Right renal cortex interstitium (tissue), 3 donors: ENCODE data around the gene MAP4K5. TPM values are rescaled to one million over a fixed set of nuclear protein-coding genes. Genes with fewer than 3 reads are reported as not detected.
"Not testable (repeated sequence)": the region's sequence is repeated elsewhere in the genome, so short reads cannot be mapped to it uniquely, and the experiment has no call there.

Source experiments
- DNase-seq, 3 donors: peaks; one replicate each; pipeline ENCODE4 v3.0.0-alpha.2; 2013; ENCODE audit warnings: low read depth in 3 of 3, low spot score in 2 of 3
- polyA plus RNA-seq, 3 donors: library from polyadenylated mRNA; unstranded; fragments of 120-200 nt; gene quantifications; one replicate each; pipeline ENCODE4 v1.2.1, GENCODE V29; 2013; ENCODE audit not compliant: insufficient read length in 3 of 3

Gene MAP4K5
- polyA plus RNA-seq, 3 donors, result 47.5 to 52.0 (median 50.6) TPM

DNA sequence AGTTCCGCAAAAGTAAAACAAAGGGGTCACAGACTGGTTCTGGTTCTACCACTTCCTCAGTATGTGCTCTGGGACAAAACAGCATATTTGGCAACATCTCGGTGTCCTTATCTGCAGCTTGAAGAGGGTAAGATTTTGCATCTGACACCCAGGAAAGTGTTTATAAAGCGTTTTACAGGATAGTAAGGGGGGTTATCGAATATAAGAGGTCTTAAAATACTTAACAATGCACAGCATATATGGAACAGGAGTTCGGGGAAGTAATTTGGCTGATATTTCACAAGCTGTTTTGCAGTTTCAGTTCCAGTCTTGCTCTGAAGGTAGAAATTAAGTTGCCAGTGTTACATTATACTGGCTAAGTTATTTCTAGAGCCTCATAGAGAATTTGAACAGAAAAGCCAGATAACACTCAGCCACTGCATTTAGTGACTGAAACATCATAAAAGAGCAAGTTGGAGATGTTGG, 904 bp upstream of the MAP4K5 start:
- no peak for DNase-seq

DNA sequence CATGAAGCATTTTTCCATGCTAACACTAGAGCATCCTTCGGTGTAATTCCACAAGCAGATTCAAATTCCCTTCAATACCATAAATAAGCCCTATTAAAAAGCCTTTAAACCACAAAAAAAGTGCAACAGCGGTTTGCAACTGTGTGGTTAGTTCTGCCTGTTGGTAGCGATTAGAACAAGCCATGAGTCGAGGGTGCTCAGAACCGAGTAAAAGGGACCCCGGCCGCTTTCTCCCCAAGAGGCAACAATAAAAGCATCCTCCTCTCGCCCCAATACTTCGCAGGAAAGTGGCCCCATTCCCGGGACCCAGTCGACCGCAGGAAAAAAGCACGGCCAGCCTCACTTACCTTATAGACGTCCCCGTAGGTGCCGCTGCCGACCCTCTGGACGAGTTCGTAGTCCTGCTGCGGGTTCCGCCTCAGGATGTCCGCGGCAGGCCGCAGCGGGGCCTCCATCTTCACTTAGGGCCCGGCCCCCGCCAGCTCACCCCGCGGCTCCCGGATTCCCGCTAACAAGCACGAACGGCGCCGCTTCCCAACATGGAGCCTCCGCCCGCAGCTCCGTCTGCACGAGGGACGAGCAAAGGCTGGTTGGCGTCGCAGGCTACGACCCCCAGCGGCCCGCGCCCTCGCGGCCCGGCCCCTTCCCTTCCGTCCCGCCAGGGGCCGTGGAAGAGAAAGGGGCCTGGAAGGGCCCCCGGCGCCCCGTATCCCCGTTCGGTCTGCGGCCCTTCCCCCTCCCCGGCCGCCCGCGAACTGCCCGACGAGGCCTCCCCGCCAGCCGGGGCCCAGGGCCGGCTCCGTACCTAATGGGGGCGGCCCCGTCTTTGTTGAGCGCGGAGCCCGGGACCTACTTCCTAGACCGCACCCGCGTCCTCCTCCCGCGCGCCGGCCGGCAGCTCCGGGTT, 521 bp downstream of the MAP4K5 start:
- peak in 2 of 3 donors; percentile 32 to 49 for DNase-seq

DNA sequence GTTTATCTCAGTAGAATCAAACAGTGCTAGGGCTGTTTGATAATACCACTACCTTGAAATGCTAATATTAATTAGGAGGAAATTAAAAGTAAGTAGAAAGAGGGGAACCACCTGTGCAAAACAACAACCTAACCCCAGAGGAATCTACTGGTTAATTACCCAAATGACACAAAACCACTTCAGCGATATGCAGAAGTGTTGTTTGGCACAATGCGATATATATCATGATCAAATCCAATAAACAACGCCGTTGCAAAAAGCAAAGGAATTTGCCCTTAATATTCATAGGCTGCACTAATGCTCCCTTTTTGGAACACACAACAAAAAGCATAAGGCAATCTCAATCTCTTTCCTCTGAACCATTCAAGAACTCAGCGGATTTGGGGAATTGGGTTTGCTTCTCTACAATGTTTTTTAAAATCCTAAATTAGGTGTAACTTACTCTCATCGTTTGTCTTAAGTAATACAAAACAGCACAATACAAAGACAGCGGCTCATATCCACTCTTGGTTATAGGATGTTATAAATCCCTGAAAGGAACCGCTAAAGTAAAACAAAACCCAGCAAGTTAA, 1.5 kb downstream of the MAP4K5 start:
- DNase-seq, result no peak

DNA sequence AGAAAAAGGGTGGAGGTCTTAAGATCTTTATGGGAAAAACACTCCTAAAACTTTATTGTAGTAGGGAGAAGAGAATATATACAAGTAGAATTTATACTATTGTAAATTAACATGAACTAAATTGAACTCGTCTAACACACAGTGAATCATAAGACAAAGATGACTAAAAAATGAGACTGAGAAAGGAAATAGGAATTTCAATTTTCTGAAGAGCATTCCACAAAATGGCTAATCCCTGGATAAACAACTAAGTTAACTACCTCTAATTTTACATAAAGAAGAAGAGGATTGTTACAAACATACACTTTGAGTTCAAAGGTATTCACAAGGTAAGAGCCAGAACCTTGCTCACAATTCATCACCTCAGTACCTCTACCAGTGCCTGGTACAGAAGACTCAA, 2.0 kb downstream of the MAP4K5 start:
- no peak for DNase-seq

DNA sequence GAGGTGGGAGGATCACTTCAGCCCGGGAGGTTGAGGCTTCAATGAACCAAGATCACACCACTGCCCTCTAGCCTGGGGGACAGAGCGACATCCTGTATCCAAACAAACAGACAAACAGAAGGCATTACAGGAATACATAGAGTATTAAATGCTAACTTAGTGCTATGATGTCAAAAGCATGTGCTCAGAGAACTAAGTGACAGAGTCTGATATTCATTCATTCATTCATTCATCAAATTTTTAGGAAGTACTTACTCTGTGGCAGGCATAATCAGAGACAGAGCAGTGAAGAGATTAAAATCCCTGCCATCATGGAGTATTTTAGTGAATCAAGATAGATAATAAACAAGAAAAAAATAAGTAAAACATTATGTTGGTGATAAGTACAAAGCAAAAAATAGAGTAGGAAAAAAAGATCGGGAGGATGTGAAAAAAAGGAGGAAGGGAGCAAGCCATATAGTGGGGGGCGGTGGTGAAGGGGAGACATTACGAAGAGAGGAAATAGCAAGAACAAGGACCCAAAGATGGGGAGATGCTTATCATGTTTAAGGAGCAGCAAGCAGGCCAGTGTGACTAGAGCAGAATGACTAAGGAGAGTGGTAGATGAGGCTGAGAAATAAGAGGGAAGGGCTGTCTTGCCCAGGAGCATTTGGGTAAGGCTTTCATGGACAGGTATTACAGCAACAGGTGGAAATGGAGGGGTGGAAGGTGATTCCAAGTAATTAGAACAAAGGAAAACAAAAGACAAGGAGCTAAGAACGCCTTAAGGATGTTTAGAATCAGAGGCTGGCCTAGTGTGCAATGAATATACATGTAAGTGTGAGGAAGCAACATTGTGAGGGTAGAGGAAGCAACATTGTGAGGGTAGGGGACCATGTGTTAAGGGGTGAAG, 2.8 kb downstream of the MAP4K5 start:
- no peak for DNase-seq

DNA sequence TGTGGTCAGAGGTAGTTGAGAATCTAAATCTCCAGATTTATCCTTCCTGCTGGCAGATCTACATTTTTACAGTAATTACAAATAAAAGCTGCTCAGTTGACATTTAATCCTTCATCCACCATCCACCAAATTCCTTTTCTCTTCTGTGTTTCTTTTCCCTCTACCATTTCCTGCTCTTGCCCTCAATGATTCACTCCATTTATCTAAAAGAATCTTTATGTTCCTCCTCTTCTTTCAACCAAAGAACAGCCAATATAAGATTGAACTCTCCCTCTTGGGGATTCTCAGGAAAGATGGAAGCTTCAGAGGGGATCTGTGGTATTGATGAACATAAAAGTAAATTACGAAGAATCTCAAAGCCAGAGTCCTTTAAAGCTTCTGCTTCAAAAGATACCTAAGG, 4.4 kb downstream of the MAP4K5 start:
- no peak for DNase-seq

DNA sequence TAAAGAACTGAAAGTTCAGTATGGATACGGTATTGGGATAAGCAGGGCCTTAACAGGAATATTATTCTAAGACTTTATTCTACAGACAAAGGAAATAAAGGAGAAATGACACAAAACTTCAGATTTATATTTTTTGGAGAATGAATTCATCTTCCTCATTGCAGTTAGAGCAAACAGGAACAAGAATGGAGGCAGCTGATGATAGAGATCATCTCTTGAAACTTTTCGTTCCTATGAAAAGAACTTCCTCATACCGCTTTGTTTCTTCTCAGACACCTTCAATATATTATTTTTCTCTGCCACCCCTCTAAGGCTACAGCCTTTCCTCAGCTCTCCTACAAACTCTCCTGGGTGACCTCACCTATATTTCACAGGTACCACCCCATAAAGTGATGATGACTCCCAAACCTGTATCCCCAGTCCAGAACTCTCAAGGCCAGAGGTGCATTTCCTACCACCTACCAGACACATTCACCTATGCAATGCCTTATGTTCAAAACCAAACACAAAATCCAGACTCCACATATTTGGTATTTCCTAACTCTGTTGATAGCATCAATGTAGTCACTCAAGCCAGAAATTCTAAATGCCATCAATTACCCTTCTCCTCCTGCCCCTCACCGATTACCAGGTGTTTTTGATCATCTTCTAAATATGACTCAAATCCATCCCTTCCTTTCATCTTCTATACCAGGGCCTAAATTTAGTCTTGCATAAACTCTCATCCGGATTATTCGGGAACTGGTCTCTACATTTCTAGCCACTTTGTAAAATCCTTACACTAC, 7.4 kb downstream of the MAP4K5 start:
- DNase-seq, result no peak

DNA sequence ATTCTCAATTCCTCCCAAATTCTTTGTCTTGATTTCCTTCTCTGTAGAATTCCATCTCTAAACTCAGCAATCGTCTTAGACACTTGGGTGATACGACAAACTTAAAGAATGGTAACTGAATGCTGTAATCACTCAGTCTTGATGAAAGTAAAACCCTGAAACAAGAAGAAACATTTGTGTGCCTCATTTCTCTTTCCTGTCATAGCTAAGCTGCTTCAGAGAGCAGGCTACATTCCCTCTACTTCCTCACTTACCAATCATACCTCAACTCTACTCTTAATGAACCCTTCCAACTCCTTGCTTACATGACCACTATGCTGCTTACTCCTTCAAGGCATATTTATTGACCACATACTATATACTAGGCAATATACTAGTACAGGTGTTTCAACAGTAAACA, 8.3 kb downstream of the MAP4K5 start:
- no peak for DNase-seq

DNA sequence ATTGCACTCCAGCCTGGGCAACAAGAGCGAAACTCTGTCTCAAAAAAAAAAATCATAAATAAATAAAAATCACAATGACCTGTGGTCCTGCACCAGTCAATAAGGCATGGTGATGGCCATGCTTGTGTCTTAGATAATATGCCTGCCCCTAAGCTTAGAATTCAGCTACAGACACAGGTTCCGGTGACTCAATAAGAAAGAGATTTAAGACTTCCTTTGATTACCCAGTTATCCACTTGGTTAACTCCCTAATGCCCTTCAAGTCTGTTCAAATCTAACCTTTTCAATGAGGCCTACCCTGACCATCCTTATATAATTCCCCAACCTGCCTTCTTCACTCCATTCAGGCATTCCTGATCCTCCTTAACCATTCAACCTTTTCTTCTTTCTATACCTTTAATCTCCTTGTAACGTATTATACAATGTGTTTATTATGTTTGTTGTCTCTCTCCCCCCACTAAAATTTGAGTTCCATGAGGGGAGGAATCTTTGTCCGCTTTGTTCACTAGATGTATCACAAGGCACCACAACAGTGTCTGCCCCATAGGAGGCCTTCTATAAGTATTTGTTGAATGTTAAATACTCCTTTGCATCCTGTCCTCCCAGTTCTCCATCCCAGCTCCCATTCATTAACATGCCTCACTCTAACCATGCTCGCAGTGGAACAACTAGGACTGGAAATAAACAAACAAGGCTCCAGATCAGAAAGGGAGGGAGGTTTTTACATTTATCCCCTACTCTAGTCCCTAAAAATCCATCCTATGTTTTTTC, 8.9 kb downstream of the MAP4K5 start:
- no peak for DNase-seq

DNA sequence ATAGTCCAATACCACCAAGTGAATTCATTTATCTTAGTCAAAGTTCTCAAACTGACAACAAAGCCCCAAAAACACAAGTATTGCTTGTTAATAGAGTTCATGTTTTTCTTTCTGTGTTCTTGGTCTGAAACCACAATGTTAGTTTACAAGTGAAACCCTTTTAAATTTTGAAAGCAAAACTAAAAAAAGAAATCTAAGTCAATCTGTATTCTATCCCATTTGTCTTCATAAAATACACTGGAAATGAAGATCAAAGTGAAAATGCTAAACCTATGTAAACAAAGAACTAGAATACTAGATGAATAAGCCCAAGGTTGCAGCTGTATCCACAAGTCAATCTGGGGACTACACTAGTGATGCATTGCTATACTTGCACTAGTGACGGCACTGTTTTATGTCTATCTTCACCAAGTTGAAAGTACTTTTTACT, 10.4 kb downstream of the MAP4K5 start:
- no peak for DNase-seq

DNA sequence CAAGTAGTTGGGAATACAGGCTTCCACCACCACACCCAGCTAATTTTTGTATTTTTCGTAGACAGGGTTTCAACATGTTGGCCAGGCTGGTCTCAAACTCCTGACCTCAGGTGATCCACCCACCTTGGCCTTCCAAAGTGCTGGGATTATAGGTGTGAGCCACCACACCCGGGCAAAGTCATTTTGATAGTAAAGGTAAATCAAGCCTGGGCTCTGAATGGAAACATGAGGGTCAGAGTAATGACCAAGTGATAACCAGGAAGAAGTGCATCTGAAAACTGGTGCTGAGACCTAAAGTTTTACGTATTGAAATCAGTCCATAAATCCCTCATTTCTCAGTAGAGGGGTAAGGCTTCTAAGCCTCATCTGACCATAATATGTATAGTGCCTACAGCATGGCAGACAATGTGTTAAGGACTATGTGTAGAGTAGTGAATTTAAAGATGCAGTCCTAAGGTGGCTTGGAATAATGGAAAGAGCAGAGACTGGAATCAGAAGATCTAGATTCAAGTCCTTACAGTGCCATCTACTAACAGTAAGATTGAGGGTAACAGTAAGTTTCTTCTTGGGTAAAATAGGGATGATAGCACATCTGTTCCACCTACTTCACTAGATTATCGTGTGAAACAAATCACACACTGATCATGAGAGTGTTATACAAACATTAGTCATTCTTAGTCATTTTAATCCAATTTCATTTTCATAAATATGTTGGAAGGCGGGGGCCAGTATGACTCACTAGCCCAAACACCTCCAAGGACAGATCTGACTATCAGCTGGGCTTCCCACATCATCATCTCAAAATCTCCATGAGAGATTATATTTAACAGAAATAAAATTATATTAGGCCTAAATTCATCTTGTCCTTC, 11.2 kb downstream of the MAP4K5 start:
- DNase-seq, result no peak

DNA sequence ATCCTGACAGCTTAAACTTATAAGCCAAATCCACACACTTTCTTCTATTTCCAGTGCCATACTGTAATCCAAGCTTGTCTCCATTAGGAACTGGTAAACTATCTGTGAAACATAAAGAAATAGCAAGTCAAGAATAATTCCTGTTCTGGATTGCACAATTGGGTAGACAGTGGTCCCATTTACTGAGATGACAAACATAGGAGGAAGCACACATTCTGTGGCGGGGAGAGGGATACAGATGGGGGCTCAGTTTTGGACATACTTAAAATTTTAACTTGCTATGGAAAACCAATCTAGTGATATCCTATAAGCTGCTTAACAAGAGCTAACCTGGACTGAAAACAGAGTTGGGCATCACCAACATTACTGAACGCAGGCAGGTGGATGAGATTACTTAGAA, 16.3 kb downstream of the MAP4K5 start:
- DNase-seq, result no peak

DNA sequence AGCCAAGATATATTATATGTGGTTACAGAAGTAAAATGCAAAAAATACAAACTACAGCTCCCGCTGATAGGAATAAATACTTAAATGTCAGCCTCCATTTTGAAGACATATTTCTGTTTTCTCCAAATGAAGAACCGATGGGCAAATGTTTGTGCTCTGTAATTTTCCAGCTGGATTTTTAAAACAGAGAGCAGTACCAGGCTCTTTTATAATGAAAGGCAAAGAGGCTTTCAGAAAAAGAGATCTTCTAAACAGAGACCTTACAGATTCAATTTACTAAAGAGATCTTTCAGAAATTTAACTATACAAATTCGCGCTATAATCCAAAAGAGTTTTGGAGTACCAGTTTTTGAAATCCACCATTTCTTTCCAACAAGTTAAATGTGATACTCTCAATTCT, 19.9 kb downstream of the MAP4K5 start:
- no peak for DNase-seq

DNA sequence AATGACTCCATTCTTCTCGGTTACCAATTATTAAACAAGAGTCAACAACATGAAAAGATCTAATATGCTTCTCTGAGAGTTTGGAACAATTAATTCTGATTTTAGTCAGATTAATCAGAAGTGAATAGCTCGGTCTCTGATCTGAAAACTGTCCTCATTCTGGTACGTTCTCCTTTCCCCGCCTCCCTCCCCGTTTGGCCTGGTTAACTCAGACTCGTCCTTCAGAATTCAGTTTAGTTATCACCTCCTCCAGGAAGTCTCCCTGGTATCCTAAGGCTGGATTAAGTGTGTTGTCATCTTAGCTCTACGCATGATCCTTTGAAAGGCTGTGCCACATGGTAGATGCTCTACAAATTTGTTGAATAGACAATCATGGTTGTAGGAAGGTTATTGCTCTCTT, 22.2 kb downstream of the MAP4K5 start:
- DNase-seq, result no peak

DNA sequence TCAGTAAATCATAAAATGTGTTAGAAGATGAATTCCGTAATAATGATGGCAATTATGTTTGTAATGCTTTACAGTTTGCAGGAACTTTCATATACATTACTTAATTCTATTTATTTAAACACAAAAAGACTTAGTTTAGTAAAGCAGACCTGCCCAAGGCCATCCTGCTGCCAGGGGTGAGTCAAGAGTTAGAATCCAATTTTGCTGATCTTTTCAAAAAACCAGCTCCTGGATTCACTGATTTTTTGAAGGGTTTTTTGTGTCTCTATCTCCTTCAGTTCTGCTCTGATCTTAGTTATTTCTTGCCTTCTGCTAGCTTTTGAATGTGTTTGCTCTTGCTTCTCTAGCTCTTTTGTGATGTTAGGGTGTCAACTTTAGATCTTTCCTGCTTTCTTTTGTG, 25.3 kb downstream of the MAP4K5 start:
- not testable (repeated sequence) for DNase-seq

DNA sequence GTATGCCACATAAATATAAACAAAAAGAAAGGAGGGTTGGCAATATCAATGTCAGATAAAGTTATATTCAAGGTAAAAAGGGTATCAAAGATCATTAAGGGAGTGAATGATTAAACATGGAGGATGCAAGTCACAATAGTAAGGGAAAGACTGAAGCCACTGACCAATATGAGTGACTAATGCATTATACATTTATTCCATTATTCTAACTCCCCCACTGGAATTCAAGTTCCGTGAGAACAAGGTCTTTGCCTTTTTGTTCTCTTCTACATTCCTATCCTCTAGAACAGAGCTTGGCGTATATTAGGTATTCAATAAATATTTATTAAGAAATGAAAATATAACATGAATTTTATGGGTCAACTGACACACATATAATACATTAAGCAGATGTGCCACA, 30.7 kb downstream of the MAP4K5 start:
- no peak for DNase-seq

DNA sequence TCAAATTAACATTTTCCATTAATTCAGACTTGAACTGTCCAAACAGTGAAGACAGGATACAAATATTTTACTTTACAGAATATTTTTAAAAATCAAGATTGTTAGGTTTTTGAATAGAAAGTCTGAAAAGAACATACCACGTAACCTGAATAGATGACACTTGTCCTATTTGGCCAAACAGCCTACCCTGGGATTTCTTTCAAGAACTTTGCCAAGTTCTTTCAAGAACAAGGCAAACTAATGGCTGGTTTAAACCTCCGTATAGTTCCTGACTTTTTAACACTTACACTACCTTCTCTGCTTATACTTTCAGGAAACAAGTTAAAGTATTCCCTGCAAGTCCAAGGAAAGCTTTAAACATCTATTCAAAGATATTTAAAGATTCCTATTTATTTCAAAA, 35.0 kb downstream of the MAP4K5 start:
- DNase-seq, result no peak

DNA sequence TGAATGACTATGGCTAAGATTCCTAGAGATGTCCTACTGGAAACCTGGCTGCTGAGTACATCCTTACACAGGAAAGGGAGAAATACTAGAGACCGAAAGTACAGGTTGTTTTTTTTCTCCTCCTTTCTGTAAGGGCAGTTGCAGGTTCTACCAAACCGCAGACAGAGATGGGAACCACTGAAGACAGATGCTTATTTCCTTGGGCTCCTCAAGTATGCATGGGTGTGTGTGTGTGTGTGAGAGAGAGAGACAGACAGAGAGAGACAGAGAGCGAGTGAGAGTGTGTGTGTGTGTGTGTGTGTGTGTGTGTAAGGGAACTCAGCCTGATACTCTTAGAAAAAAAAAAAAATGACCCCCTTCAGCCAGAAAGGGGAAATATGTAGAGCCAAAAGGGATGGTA, 42.5 kb downstream of the MAP4K5 start:
- no peak for DNase-seq

DNA sequence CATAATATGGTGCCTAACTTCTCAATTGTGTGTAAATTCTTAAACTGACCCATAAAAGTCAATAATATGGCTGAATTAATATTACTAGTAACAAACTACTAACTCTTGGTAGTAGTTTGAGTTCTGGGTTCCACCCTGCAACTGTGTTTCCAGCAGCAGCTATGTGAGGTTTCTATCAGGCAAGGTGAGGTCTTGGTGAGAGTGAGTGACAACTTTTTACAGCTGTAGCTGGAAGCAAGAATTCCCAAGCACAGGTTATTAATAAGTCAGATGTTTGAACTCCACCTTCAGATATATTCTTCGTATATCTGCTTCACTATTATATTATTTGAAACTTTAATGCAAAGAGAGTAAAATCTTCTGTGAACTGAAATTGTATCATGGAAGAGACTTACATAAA, 43.8 kb downstream of the MAP4K5 start:
- no peak for DNase-seq
